KBM-7 (cell line): Measurements from ENCODE around the gene SEMA7A.

Source experiments
- DNase-seq: peaks from one replicate; pipeline ENCODE4 v3.0.0-alpha.2; 2015
- in situ Hi-C: fragments of 300-500 bp; cut with MboI; formaldehyde crosslinking; loops from 2 replicates; pipeline ENCODE4 v1.14.3; 2020; ENCODE audit warnings: low sequenced_read_pairs, low pct_unique_long_range_greater_than_20kb, mixed read lengths

The SEMA7A gene

DNA sequence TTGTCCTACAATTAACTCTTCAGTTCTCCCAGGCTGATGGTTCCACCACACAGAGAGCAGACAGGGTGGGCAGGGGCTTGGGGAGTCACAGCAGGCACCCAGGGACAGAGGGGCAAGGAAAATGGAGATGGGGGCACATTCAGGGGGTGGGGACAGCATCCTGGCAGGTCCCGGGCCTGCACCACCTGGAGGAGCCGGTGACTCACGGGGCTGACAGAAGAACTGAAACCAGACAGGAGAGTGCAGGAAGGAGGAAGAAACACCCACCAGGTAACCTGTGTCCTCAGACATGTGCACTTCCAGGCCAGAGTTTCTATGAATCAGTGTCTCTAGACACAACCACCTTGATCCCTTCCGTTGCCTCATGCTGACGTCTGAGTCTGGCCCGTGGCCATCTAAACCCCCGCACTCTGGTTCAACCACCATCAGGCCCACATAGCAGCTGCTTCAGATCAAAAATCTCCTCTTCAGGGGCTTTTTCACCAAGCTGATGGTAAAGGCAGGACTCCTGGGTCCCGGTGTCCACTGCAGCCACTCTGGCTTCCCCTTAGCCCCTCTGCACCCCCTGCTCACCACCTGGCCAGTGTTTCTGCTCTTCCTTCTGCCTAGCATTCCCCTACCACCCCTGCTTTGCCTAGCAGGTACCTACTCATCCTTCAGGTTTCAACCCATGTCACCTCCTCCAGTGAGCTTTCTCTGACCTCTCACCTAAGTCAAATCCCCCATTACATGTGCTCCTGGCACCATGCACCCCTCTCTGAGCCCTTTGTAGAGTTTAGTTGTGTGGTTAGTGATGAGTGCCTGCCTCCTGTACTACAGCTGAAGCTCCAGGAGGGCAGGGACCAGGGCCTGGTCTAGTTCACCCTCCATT, 49.8 kb downstream of the SEMA7A start:
- in situ Hi-C loops: loop anchor here (10.0 kb wide), 2 partner anchors 51 to 241 kb away; partner anchors contain the start of gene SEMA7A
- no peak for DNase-seq

DNA sequence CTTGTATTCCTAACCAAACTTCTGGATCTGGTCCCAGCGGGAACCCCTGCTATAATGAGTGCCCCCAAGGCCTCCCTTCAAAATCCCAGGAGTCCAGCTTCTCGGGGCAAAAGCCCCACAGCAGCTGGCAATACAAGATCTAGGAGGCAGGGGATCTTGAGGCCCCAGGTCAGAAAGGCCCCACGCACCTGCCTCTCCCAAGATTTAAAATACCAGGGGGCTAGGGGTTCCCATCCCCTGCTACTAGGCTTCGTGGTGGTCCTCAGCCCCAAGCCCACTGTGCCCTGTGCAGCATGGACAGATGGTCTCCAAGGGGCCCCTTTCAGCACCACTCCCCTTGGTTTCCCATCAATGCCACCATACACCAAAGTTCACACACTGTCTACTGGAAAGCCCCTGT, 50.5 kb downstream of the SEMA7A start:
- DNase-seq: no peak
- in situ Hi-C loops: loop anchor here (10.0 kb wide), 2 partner anchors 52 to 242 kb away; partner anchors contain the start of gene SEMA7A

DNA sequence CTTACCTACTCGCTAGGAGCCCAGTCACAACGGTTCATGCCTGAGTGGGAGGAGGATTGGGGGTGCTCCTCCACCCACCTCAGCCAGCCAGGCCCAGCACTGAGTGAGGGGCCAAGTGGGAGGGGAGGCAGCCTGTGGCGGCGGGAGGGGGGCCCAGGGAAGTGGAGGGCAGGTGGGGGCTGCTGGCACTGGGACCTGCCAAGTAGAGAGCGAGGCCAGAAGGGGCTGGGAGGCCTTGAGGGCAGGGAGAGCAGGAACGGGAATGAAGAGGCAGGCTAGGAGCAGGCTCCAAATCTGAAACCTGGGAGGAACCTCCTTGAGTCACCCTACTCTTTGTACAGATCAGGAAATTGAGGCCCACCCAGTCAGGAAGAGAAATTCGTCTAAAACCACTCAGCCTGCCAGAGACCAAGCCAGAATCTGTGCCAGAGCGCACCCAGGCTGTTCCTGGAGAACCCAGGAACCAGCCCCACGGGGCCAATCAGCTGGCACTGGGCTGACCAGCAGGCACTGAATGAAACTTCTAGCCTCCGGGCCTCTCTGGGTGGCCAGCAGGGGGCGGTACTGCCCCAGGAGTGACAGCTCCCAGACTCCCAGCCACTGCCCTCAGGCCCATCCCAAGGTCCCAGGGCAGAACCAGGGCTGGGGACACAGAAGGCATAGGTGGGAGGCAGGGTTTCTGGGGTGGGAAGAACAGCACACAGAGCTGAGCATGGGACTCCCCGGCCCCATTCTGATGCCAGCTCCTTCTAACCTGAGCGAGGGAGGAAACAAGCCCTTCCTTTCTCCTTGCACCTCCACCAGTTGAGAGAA, 51.5 kb downstream of the SEMA7A start:
- DNase-seq: peak; percentile 93
- in situ Hi-C loops: loop anchor here (10.0 kb wide), 2 partner anchors 53 to 243 kb away; partner anchors contain the start of gene SEMA7A

DNA sequence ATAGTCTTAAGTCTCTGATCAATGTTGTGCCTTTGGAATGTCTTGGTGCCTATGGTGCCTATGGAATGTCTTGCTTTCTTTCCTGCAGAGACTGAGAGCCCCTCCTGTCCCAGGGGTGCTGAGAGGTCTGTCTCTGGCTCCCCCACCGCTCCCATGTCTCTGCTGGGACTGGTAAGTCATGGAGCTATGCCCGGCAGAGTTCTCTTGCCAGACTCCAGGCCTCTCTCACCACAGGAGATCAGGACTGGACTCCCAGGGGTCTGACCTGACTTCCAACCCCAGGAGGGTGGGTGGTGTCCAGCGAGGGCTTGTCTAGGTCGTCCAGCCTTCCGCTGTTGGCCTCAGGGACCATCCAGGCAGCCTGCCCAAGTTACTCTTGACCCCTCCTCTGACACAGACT, 52.3 kb downstream of the SEMA7A start:
- no peak for DNase-seq
- in situ Hi-C loops: loop anchor here (10.0 kb wide), 2 partner anchors 53 to 243 kb away; partner anchors contain the start of gene SEMA7A

DNA sequence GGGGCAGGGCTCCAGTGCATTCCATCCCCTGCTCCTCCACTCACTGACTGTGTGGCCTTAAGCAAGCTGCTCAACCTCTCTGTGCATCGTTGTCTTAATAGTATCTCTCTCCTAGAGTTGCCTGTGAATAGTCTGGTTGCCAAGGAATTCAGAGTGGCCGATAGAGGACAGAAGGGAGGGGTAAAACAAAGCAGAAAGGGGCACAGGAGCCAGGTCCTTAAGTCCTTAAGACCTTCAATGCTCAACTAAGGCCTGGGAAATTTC, 52.6 kb downstream of the SEMA7A start:
- in situ Hi-C loops: loop anchor here (10.0 kb wide), 2 partner anchors 54 to 244 kb away; partner anchors contain the start of gene SEMA7A
- DNase-seq: no peak

GRCh38 chr15:74380361-74381189, 53.2 kb downstream of the SEMA7A start:
- in situ Hi-C loops: loop anchor here (10.0 kb wide), 2 partner anchors 54 to 244 kb away; partner anchors contain the start of gene SEMA7A
- no peak for DNase-seq

DNA sequence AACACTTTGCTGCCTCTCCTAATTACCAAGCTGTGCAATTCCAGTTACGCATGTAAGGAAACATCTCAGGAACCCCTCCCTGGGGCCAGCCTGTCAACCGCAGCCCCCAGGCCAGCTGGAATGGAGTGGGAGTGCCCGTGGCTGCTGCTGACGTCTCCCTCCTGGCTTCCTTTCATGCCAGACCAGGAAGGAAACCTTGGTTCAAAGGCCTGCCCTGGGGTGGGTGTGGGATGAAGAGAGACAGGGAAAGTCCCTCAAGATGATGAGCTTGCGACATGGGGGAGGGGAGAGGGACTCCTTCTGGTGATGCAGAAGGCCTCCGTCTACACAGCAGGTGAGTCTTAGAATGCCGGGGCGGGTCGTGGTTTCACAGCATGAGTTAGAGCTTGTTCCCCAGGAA, 54.9 kb downstream of the SEMA7A start:
- in situ Hi-C loops: no loop called here
- peak; percentile 87 for DNase-seq

GRCh38 chr15:74377831-74378766, 55.7 kb downstream of the SEMA7A start:
- in situ Hi-C loops: no loop called here
- DNase-seq: no peak

GRCh38 chr15:74376825-74377581, 56.8 kb downstream of the SEMA7A start:
- no peak for DNase-seq
- in situ Hi-C loops: no loop called here

GRCh38 chr15:74376226-74376625, 57.5 kb downstream of the SEMA7A start:
- in situ Hi-C loops: no loop called here
- DNase-seq: no peak

DNA sequence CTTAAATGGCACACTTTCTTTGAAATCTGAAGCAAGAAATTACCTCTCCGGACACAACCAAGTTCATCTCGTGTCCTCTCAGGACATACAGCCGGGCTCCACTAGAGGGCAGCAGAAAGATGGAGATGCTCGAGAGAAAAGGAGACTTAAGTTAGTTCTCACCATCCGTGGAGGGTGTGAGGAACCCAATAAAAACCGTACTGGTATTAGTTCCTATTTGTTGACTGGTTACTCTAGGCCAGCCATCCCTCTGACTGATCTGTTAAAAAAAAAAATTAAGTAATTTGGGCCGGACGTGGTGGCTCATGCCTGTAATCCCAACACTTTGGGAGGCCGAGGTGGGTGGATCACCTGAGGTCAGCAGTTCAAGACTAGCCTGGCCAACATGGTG, 58.5 kb downstream of the SEMA7A start:
- in situ Hi-C loops: no loop called here
- peak; percentile 95 for DNase-seq

- DNase-seq: no peak
- in situ Hi-C loops: no loop called here
Observed at GRCh38 chr15:74374648-74375302, 59.0 kb downstream of the SEMA7A start.

GRCh38 chr15:74373731-74374647, 59.8 kb downstream of the SEMA7A start:
- in situ Hi-C loops: no loop called here

DNA sequence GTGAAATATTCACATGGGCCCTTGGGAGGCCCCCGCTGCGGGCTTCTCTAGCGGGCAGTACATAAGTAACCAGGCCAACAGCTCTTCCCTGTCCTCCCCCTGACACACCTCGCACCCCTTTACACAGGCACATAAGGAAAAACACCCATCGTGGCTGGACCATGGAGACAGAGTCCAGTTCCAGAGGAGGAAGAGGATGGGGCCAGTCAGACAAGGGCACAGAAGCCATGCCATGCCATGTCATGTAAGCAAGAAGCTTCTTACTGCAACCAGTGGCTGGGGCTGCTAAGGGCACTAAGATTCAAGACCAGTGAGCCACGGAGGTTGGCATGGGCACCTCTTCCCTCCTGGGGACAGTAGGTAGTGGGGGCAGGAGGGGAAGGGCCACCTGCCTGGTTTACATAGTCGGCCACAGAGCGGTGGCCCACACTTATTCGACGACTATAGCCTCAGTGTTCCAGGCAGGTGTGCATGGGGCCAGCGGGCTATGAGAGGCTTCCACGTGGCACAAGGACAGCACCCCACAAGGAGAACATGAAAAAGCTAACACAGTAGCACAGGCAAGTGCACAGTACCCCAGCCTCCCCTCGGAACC, 60.6 kb downstream of the SEMA7A start:
- in situ Hi-C loops: no loop called here
- no peak for DNase-seq

More at GRCh38 chr15:74373731-74374647, 59.8 kb downstream of the SEMA7A start:
- peak; percentile 97 for DNase-seq

- DNase-seq: no peak
- in situ Hi-C loops: no loop called here
Observed at GRCh38 chr15:74370471-74370870, 63.3 kb downstream of the SEMA7A start.

- DNase-seq: no peak
- in situ Hi-C loops: no loop called here
Observed at GRCh38 chr15:74369756-74370155, 64.0 kb downstream of the SEMA7A start.
